Sigmoid colon (tissue), 4 donors: ENCODE results near the gene BNIP3.

ENCODE experiments used
- EP300 ChIP-seq, 4 donors: sonication (generic); formaldehyde crosslinking; IDR thresholded peaks; one replicate each; pipeline ENCODE4 v1.6.1; 2017; ENCODE audit warnings: antibody characterized with exemption in 4 of 4
- POLR2A ChIP-seq, 2 donors: fragments of 450-650 bp; IDR thresholded peaks; one replicate each; pipeline ENCODE4 v1.6.1; 2016; ENCODE audit warnings: antibody characterized with exemption in 2 of 2, mild to moderate bottlenecking in 2 of 2, moderate library complexity in 2 of 2
- POLR2AphosphoS5 ChIP-seq, 4 donors: sonication (generic); formaldehyde crosslinking; IDR thresholded peaks; one replicate each; pipeline ENCODE4 v1.6.1; 2017; ENCODE audit warnings: antibody characterized with exemption in 4 of 4
- TF ChIP-seq, protein P1 (sequence below), 4 experiments: fragments of 450-650 bp in 3 of 4; fragments of 200-600 bp in 1 of 4; IDR thresholded peaks; one replicate each; pipeline ENCODE4 v1.5.1; 2016 to 2019; ENCODE audit warnings: antibody characterized with exemption in 4 of 4, mild to moderate bottlenecking in 3 of 4, moderate library complexity in 2 of 4

DNA sequence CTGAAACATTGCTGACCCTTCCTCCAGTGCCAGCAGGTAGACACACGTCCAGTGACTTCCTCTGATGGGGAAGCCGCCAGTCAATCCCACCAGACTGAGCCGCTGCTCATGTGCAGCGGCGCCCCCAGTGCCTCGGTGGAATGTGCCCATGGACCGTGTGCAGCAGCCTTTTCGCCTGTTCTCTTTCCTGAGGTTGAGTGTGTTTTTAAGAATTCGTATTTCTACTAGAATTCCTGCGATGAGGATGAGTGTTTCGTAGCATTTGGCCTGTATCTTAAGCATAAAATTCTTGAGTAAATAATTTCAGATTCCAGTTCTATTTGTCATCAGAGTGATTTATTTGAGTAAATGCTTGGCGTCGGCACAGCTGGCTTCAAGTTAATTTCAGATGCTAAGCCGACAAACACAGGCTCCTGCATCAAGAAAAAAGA, 35.4 kb downstream of the BNIP3 start:
- TF ChIP-seq, protein P1, sequence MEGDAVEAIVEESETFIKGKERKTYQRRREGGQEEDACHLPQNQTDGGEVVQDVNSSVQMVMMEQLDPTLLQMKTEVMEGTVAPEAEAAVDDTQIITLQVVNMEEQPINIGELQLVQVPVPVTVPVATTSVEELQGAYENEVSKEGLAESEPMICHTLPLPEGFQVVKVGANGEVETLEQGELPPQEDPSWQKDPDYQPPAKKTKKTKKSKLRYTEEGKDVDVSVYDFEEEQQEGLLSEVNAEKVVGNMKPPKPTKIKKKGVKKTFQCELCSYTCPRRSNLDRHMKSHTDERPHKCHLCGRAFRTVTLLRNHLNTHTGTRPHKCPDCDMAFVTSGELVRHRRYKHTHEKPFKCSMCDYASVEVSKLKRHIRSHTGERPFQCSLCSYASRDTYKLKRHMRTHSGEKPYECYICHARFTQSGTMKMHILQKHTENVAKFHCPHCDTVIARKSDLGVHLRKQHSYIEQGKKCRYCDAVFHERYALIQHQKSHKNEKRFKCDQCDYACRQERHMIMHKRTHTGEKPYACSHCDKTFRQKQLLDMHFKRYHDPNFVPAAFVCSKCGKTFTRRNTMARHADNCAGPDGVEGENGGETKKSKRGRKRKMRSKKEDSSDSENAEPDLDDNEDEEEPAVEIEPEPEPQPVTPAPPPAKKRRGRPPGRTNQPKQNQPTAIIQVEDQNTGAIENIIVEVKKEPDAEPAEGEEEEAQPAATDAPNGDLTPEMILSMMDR (IDR thresholded peaks at IDR 0.05): no peak
- TF ChIP-seq POLR2A (IDR thresholded peaks at IDR 0.05) (no peak), EP300 (IDR thresholded peaks at IDR 0.05) (no peak), POLR2AphosphoS5 (IDR thresholded peaks at IDR 0.05) (no peak)
